CD8-positive, alpha-beta memory T cell (primary cell): ENCODE measurements around the gene NTRK2. TPM values are rescaled to one million over a fixed set of nuclear protein-coding genes. Genes with fewer than 3 reads are reported as not detected.

Experiments
- CTCF ChIA-PET: fragments of 350-600 bp; sonication (Branson Sonifier 250); formaldehyde crosslinking; loops from one replicate; lab custom pipeline; 2021; ENCODE audit warnings: antibody characterized with exemption; lab: Charles Lee
- POLR2A ChIA-PET: fragments of 350-600 bp; sonication (Branson Sonifier 250); formaldehyde crosslinking; loops from one replicate; lab custom pipeline; 2021; ENCODE audit warnings: antibody characterized with exemption; lab: Charles Lee
- DNase-seq, 5 donors: peaks; one replicate each; pipeline versions ENCODE4 v3.0.0 to v3.0.0-alpha.2; 2020 to 2022; ENCODE audit warnings: mixed read lengths in 1 of 5
- H3K27ac ChIP-seq: one replicate; pipeline ENCODE4 v1.7.0; 2013; ENCODE audit warnings: low read depth, mild to moderate bottlenecking, low read length, moderate library complexity
- H3K27me3 ChIP-seq: 2 replicates; pipeline ENCODE4 v1.7.0; 2013; ENCODE audit warnings: low read length, mild to moderate bottlenecking; ENCODE audit not compliant: insufficient read depth, poor library complexity, severe bottlenecking
- H3K36me3 ChIP-seq: 2 replicates; pipeline ENCODE4 v1.7.0; 2013; ENCODE audit warnings: mild to moderate bottlenecking, low read length, moderate library complexity; ENCODE audit not compliant: insufficient read depth
- H3K4me1 ChIP-seq: 2 replicates; pipeline ENCODE4 v1.7.0; 2013; ENCODE audit warnings: mild to moderate bottlenecking, low read length, moderate library complexity; ENCODE audit not compliant: insufficient read depth
- H3K4me3 ChIP-seq: 2 replicates; pipeline ENCODE4 v1.7.0; 2013; ENCODE audit warnings: mild to moderate bottlenecking, low read length
- H3K9me3 ChIP-seq: 2 replicates; pipeline ENCODE4 v1.7.0; 2013; ENCODE audit warnings: mild to moderate bottlenecking, low read length
- H3K27ac Mint-ChIP-seq, 8 donors: one replicate each; pipeline ENCODE4 v1.8.0; 2020 to 2021; ENCODE audit warnings: mixed read lengths in 8 of 8, mild to moderate bottlenecking in 6 of 8, inconsistent platforms in 3 of 8, moderate library complexity in 3 of 8
- H3K27me3 Mint-ChIP-seq, 2 donors: one replicate each; pipeline ENCODE4 v1.8.0; 2020 to 2021; ENCODE audit warnings: mixed read lengths in 2 of 2, mild to moderate bottlenecking in 1 of 2, moderate library complexity in 1 of 2
- H3K36me3 Mint-ChIP-seq, 3 donors: one replicate each; pipeline ENCODE4 v1.8.0; 2020 to 2021; ENCODE audit warnings: mixed read lengths in 3 of 3, inconsistent platforms in 1 of 3, mild to moderate bottlenecking in 1 of 3
- H3K4me1 Mint-ChIP-seq, 3 donors: one replicate each; pipeline ENCODE4 v1.8.0; 2020 to 2021; ENCODE audit warnings: mixed read lengths in 3 of 3, inconsistent platforms in 1 of 3, mild to moderate bottlenecking in 1 of 3
- H3K4me3 Mint-ChIP-seq, 7 donors: one replicate each; pipeline ENCODE4 v1.8.0; 2020 to 2021; ENCODE audit warnings: mixed read lengths in 7 of 7, mild to moderate bottlenecking in 6 of 7, moderate library complexity in 4 of 7, inconsistent platforms in 2 of 7
- H3K9me3 Mint-ChIP-seq, 5 donors: one replicate each; pipeline ENCODE4 v1.8.0; 2020 to 2022; ENCODE audit warnings: mixed read lengths in 5 of 5, mild to moderate bottlenecking in 3 of 5, moderate library complexity in 2 of 5, inconsistent platforms in 1 of 5
- polyA plus RNA-seq: library from polyadenylated mRNA; unstranded; fragments of 300-500 nt; fragmentation: Illumina TruSeq; gene quantifications from one replicate; pipeline ENCODE4 v1.2.3, GENCODE V29; 2021
- total RNA-seq, 2 experiments: library from RNA; stranded (reverse); gene quantifications; one replicate each; pipeline ENCODE4 v1.2.3, GENCODE V29; 2021

The NTRK2 gene
- total and polyA plus RNA-seq, 3 experiments from 2014 or later, result 0.26 to 0.38 TPM; not detected in 1

DNA sequence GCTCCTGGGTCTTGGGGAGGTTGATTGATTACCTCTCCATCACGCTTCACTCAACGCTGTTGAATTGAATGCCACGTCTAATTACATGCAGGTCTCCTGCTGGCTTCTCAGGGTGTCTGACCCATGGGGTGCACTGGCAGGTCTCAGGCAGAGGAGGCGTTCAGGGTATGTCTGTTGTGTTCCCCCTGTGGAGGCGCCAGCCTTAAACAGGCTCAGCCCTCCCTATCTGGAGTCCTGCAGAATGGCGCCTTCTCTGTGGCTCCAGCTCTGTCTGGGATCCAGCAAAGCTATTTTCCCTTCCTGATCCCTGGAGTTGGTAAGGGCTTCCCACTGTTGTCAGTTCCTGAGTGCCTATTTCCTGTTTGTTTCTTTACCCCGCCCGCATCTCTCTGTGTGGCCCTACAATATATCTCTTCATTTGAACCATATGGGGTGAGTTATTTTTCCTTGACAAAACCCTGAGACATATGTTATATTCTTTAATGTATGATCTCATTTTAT lies 150.0 kb downstream of the NTRK2 start:
- Mint-ChIP-seq H3K36me3 (no peaks in the 10 kb centered on the region), H3K4me1 (no peaks in the 10 kb centered on the region), H3K27me3 (no peaks in the 10 kb centered on the region), H3K27ac (no peak overlapping the region), H3K9me3 (no peaks in the 10 kb centered on the region), H3K4me3 (no peak overlapping the region)
- Histone ChIP-seq H3K36me3 (no peaks in the 10 kb centered on the region), H3K27ac (no peak overlapping the region), H3K9me3 (no peaks in the 10 kb centered on the region), H3K27me3 (no peaks in the 10 kb centered on the region), H3K4me1 (no peaks in the 10 kb centered on the region), H3K4me3 (no peak overlapping the region)
- no peak for DNase-seq
- ChIA-PET POLR2A (no interaction called here), CTCF (no interaction called here)

GRCh38 chr9:84821431-84821830 lies 151.9 kb downstream of the NTRK2 start:
- Mint-ChIP-seq H3K9me3 (peaks cover 0 to 2% (median 0%) of the 10 kb centered on the region in 5 donors), H3K36me3 (no peaks in the 10 kb centered on the region), H3K4me3 (no peak overlapping the region), H3K27ac (no peak overlapping the region), H3K4me1 (no peaks in the 10 kb centered on the region), H3K27me3 (peaks cover 0 to 3% of the 10 kb centered on the region in 2 donors)
- Histone ChIP-seq H3K4me1 (no peaks in the 10 kb centered on the region), H3K27me3 (no peaks in the 10 kb centered on the region), H3K9me3 (no peaks in the 10 kb centered on the region), H3K36me3 (no peaks in the 10 kb centered on the region), H3K4me3 (no peak overlapping the region), H3K27ac (no peak overlapping the region)
- POLR2A ChIA-PET, result no interaction called here
- DNase-seq, result no peak
- CTCF ChIA-PET, result no interaction called here

DNA sequence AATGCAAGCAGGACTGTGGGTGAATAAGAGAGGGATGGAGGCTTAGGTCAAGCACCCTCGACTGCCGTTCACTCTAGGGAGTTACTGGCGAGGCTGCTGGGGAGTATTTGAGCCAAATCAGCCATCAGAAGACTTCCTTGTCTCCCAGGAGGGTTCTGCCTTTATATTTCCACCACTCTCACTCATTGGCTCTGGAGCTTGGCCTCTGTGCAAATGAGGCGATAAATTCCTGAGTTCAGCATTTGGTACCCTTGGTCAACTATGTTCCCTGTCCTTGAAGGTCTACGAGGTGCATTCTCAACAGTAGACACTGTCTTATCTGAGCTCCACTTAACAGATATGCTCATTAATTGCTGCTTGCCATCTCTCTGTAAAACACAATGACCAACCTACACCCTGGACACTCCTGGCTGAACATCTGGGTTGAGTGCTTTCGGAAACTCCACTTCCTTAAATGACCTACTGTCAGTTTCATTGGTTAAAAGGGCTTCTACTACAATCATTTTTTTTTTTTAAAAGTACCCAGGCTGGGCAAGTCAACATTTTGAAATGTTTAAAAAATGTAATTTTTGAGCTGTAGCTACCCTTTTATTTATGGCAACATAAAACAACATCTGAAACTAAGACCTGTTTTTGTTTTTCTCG lies 153.2 kb downstream of the NTRK2 start:
- H3K4me1 Mint-ChIP-seq, result no peaks in the 10 kb centered on the region
- no peaks in the 10 kb centered on the region for H3K36me3 Mint-ChIP-seq
- ChIA-PET POLR2A (no interaction called here), CTCF (no interaction called here)
- no peak overlapping the region for H3K27ac Mint-ChIP-seq
- Histone ChIP-seq H3K27me3 (no peaks in the 10 kb centered on the region), H3K4me3 (no peak overlapping the region), H3K9me3 (no peaks in the 10 kb centered on the region), H3K27ac (no peak overlapping the region), H3K4me1 (no peaks in the 10 kb centered on the region), H3K36me3 (no peaks in the 10 kb centered on the region)
- no peak overlapping the region for H3K4me3 Mint-ChIP-seq
- DNase-seq, result no peak
- peaks cover 0 to 3% of the 10 kb centered on the region in 2 donors for H3K27me3 Mint-ChIP-seq
- H3K9me3 Mint-ChIP-seq, result peaks cover 0 to 2% (median 0%) of the 10 kb centered on the region in 5 donors

DNA sequence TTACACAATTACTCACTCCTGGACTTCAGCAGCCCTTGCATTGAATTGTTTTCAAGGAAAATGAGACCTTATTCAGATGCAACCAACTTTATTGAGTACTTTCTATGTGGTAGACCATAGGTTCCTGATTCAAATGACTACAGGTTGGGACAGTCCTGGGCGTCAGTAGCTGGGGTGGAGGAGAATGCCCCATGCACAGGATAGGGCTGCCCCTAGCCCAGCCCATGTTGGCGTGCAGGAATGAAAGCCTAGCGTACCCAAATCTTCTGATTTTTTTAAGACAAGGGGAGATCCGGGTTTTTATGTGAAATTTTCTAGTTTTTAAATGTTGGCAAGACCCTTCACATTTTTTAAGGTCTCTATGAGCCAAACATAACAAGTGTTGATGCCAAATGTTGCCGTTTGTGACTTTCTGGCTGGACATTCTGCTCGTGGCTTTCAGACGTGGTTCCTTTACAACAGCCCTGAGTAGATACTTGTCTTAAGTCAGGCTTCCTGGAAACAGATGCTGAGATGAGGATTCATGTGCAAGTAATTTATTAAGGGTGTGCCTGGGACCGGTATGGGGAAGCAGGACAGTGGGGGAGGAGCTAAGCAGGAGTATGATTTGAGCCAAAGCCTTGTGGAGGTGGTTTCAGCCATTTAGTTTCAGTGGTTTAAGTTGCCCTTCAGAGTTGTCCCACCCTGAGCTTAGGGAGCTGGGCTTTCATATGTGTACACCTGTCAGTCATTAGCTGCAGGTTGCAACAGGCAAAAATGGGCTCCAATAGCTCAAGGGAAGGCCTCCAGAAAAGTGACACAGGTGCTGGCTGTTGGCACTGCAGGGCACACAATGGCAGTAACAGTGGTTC lies 154.1 kb downstream of the NTRK2 start:
- no peaks in the 10 kb centered on the region for H3K4me1 ChIP-seq
- Mint-ChIP-seq H3K4me1 (no peaks in the 10 kb centered on the region), H3K4me3 (no peak overlapping the region), H3K36me3 (no peaks in the 10 kb centered on the region), H3K9me3 (peaks cover 0 to 2% (median 0%) of the 10 kb centered on the region in 5 donors), H3K27me3 (peaks cover 0 to 3% of the 10 kb centered on the region in 2 donors), H3K27ac (no peak overlapping the region)
- no peaks in the 10 kb centered on the region for H3K36me3 ChIP-seq
- no peak overlapping the region for H3K27ac ChIP-seq
- no peak overlapping the region for H3K4me3 ChIP-seq
- ChIA-PET POLR2A (no interaction called here), CTCF (no interaction called here)
- no peaks in the 10 kb centered on the region for H3K27me3 ChIP-seq
- DNase-seq, result no peak
- no peaks in the 10 kb centered on the region for H3K9me3 ChIP-seq

DNA sequence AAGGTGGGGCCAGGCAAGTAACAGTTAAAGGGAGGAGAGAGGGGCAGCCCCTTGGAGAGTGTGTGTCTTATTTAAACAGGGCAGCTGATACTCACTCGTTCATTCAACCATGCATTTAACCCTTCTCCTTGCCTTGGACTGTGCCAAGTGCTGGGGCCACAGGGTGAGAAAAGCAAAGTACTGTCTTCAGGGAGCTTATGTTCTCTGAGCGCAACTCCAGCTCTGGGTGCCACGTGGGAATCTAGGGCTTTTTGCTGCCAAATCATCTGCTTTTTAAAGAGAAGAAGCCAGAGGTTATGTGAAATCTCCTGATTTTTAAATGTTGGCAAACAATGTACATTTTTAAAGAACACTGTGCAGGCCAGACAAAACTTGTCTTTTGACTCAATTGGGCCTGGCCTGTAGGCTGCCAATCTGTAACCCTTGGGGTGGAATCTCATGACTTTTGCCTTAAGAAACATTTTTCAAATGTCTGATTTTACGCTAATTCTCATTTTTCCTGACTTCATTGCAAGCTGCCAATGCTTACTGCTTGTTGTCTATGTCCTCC lies 157.8 kb downstream of the NTRK2 start:
- Mint-ChIP-seq H3K9me3 (peaks cover 0 to 2% (median 0%) of the 10 kb centered on the region in 5 donors), H3K27me3 (peaks cover 3% of the 10 kb centered on the region in 2 donors), H3K36me3 (no peaks in the 10 kb centered on the region), H3K4me3 (no peak overlapping the region), H3K27ac (no peak overlapping the region), H3K4me1 (no peaks in the 10 kb centered on the region)
- DNase-seq, result no peak
- ChIA-PET POLR2A (no interaction called here), CTCF (no interaction called here)
- Histone ChIP-seq H3K27me3 (no peaks in the 10 kb centered on the region), H3K36me3 (no peaks in the 10 kb centered on the region), H3K4me3 (no peak overlapping the region), H3K9me3 (no peaks in the 10 kb centered on the region), H3K4me1 (no peaks in the 10 kb centered on the region), H3K27ac (no peak overlapping the region)

DNA sequence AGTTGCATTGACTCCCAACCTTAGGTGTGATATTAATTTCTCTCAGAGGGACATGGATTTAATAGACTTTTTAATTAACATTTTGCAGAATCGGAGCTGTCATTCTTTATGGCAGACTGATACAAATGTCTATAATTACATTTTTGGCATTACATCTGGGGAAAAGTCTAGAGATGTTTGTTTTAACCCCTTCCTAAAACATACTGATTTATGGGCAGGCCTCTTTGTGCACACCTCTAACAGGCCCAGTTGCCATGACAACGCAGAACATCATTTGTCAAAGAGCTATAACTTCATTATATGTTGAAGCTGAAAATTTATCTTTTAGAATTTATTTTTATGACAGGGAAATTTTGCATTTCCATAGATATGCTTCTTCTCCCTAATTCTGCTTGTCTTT lies 158.5 kb downstream of the NTRK2 start:
- Mint-ChIP-seq H3K4me3 (no peak overlapping the region), H3K27ac (no peak overlapping the region), H3K4me1 (no peaks in the 10 kb centered on the region), H3K27me3 (peaks cover 3% of the 10 kb centered on the region in 2 donors), H3K9me3 (peaks cover 0 to 2% (median 0%) of the 10 kb centered on the region in 5 donors), H3K36me3 (no peaks in the 10 kb centered on the region)
- DNase-seq, result no peak
- H3K9me3 ChIP-seq, result no peaks in the 10 kb centered on the region
- H3K27me3 ChIP-seq, result no peaks in the 10 kb centered on the region
- H3K4me1 ChIP-seq, result no peaks in the 10 kb centered on the region
- H3K4me3 ChIP-seq, result no peak overlapping the region
- ChIA-PET POLR2A (no interaction called here), CTCF (no interaction called here)
- no peaks in the 10 kb centered on the region for H3K36me3 ChIP-seq
- no peak overlapping the region for H3K27ac ChIP-seq

DNA sequence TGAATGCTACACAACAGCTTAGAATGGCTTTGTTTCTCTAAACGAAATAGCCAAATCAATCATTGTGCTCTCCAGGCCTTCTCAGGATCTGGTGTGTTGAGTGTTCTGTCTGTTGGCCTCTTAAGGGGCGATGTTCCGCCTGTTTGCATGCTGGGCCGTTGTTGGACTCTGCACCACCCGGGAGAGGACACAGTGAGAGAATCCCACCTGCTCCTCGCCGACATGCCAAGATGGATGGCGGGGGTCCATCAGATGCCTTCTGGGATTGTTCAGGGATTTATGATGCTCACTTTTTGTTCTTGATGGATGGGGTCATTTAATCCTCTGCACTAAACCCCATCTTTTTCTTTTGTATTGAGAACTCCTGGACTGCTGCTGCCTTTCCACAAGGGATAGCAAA lies 159.9 kb downstream of the NTRK2 start:
- no peaks in the 10 kb centered on the region for H3K36me3 ChIP-seq
- H3K4me1 Mint-ChIP-seq, result no peaks in the 10 kb centered on the region
- no peak overlapping the region for H3K27ac ChIP-seq
- H3K4me1 ChIP-seq, result no peaks in the 10 kb centered on the region
- peaks cover 0 to 2% (median 0%) of the 10 kb centered on the region in 5 donors for H3K9me3 Mint-ChIP-seq
- CTCF ChIA-PET, result no interaction called here
- H3K27me3 ChIP-seq, result no peaks in the 10 kb centered on the region
- POLR2A ChIA-PET, result no interaction called here
- no peaks in the 10 kb centered on the region for H3K9me3 ChIP-seq
- no peak overlapping the region for H3K4me3 ChIP-seq
- no peaks in the 10 kb centered on the region for H3K36me3 Mint-ChIP-seq
- no peak overlapping the region for H3K27ac Mint-ChIP-seq
- peaks cover 3% of the 10 kb centered on the region in 2 donors for H3K27me3 Mint-ChIP-seq
- no peak for DNase-seq
- no peak overlapping the region for H3K4me3 Mint-ChIP-seq
